ENCODE data around the gene DCAF17.

The DCAF17 gene

DNA sequence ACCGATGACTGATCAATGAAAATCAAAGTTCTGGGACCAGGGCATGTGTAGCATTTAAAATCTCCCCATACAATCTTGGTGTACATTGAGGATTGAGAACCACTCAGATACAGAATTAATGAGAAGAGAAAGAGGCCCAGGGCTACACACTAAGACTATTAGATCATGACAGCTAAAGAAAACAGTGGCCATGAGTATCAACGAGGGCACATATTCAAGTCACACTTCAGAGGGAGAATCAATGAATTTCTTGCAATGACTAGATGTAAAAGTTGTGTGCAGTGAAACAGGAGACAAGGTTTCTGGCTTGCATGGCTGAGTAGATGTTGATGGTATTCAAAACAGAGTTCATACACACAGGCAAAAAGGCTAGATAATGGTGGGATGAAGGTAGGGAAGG is 29.3 kb upstream of the DCAF17 start:
- no peak for DNase-seq
- TF ChIP-seq GATA1 (IDR thresholded peaks at IDR 0.05; ENCODE audit: low read depth, low read length) (no peak), POLR2A (IDR thresholded peaks at IDR 0.05; ENCODE audit: low read length) (no peak)

DNA sequence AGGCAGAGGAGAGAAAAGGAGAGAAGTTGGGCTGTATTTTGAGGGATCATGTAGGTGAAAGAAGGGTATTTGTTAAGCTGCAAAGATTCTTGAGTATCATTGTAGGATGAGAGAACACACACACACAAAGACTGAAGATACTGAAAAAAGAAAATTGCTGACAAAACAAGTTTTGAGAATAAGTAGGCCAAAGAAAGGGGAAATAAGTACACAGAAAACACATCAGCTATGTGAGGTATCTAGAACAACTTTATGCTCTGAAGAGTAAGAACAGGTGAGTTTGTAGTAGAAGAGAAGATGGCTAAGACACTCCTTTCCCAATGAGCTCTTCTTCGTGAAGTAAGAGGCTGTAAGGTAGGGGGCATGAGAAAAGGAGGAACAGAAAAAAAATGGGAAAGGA is 28.5 kb upstream of the DCAF17 start:
- TF ChIP-seq GATA1 (IDR thresholded peaks at IDR 0.05; ENCODE audit: low read depth, low read length) (no peak), POLR2A (IDR thresholded peaks at IDR 0.05; ENCODE audit: low read length) (no peak)
- no peak for DNase-seq

DNA sequence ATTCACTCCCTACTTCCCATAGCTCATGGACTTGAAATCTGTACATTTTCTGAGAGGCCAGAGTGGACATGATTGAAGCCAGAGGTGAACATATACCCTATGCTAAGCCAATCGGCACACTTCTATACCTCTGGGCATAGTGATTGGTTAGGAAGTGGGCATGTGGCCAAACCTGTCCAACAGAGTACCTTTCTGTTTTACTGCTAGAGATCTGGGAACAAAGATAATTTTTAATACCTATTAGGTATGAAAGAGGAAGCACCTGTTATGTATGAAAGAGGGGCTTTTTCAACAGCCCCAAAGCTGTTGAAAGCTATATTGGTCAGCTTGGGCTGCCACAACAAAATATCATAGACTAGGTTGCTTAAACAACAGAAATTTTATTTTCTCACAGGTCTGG is 28.0 kb upstream of the DCAF17 start:
- DNase-seq, result no peak
- TF ChIP-seq POLR2A (IDR thresholded peaks at IDR 0.05; ENCODE audit: low read length), result no peak
- no peak for TF ChIP-seq GATA1 (IDR thresholded peaks at IDR 0.05; ENCODE audit: low read depth, low read length)

DNA sequence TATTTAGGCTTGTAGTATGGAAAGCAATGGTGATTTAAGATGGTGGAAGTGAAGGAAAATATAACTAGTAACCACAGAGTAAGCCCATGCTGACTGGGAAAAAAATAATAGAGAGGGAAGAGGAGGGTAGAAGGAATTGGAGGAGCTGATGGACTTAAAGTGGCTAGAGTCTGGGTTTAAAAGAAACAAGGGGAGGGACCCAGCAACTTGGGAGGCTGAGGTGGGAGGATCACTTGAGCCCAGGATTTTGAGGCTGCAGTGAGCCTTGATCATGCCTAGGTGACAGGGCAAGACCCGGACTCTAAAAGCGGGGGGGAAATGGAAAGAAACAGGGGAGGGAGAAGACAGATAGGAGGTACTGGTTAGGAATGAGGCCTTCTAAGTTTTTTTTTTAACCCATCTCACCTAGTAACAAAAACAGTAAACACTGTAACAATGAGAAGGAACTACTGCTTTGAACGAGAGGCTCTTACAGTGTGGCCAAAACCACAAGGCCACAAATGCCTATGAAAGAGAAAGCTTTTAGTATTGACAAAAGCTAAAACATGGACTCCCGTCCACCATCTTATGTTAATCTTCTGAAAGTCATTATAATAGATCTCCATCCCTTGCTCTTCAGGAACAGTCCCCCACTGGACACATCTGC is 26.9 kb upstream of the DCAF17 start:
- DNase-seq, result no peak
- TF ChIP-seq POLR2A (IDR thresholded peaks at IDR 0.05; ENCODE audit: low read length) (no peak), GATA1 (IDR thresholded peaks at IDR 0.05; ENCODE audit: low read depth, low read length) (no peak)

DNA sequence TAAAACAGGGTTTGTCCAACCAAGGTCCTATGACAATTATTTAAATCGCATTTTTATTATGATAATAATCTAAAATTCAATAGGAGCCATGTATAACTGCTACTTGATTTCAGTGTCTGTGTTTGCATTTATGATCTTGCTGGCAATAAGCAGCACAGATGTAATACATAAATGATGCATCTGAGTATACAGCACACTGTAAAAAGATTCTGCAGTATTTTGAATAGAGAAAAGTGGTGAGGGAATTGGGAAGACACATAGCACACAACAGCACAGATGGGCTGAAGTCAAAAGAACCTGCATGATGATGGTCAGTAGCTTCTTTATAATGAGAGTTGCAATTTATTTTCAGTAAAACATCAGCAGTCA is 26.4 kb upstream of the DCAF17 start:
- TF ChIP-seq POLR2A (IDR thresholded peaks at IDR 0.05; ENCODE audit: low read length), result no peak
- TF ChIP-seq GATA1 (IDR thresholded peaks at IDR 0.05; ENCODE audit: low read depth, low read length), result no peak

DNA sequence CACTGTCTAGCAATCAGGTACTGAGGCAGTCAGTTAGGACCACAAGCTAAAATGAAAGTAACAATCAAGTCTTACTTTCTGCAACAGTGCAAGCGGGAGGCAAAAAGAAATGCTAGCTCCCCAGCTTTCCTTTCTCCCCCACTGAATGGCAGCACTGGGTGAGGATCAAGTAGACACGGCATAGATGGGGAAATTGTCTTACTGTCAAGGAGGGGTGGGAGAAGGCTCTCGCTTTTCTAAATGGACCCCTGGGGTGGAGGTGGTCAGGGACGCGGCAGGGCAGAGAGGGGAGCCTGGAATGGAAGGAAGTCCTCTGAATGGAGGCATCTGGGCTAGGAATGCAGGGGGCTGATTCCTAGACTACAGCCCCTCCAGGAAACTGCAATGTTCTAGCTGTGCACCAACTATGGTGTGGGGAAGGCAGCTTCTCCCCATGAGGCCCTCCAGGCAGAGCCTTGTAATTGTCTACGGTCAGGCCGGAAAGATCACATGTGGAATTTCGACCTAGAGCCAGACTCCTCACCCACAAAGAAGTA is 24.5 kb upstream of the DCAF17 start:
- no peak for TF ChIP-seq POLR2A (IDR thresholded peaks at IDR 0.05; ENCODE audit: low read length)
- TF ChIP-seq GATA1 (IDR thresholded peaks at IDR 0.05; ENCODE audit: low read depth, low read length), result no peak
- no peak for DNase-seq

More for the DNA sequence above, 26.4 kb upstream of the DCAF17 start:
- no peak for DNase-seq

DNA sequence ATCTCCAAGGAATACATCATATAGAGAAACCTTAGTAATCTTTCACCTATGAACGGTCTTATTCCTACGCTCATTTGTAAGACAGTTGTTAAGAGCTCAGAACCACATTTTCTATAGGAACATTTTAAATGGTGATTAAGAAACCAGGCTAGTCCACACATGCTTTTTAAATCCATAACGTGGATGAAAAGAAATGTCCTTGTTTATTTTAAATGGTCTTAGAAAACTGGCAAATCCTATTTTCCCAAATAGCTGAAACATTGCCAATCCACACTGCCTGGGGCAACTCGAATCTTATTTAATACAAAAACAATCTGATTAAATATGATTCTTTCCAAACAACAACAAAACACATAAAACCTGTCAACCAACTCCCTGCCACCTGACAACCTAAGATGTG is 23.9 kb upstream of the DCAF17 start:
- no peak for DNase-seq
- TF ChIP-seq GATA1 (IDR thresholded peaks at IDR 0.05; ENCODE audit: low read depth, low read length) (no peak), POLR2A (IDR thresholded peaks at IDR 0.05; ENCODE audit: low read length) (no peak)

DNA sequence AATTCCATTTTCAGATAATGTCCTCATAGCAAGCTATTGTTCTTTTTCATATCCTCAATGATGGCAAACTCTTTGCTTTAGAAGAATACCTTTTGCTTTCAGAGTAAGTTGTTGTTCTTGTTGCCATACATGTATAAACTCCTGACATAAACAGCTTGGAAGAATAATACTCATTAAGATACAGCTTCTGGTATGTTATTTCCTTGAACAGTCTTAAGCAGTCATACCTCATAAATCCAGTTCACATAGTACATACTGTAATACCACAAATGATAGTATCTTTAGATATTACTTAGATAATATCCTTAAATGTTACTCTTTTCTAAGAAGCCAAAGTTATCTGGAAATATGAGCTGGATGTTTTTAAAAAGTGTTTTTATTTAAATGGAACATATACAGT is 23.4 kb upstream of the DCAF17 start:
- TF ChIP-seq GATA1 (IDR thresholded peaks at IDR 0.05; ENCODE audit: low read depth, low read length) (no peak), POLR2A (IDR thresholded peaks at IDR 0.05; ENCODE audit: low read length) (no peak)
- no peak for DNase-seq

DNA sequence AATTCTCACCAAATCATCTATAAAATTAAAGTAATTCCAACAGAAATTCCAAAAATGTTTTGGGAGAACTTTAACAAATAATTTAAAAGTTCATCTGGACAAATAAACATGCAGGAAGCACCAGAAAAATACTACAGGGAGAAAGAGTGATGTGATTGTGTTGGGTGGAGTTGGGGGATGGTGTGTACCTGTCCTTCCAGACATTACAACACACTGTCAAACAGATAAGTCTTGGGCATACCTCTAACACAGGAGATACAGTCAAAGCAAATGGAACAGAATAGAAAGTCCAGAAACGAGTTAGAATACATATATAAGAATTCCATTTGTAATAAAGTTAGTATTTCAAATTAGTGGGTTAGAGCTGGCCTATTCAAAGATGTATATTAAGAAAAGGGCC is 22.8 kb upstream of the DCAF17 start:
- DNase-seq, result no peak
- TF ChIP-seq GATA1 (IDR thresholded peaks at IDR 0.05; ENCODE audit: low read depth, low read length) (no peak), POLR2A (IDR thresholded peaks at IDR 0.05; ENCODE audit: low read length) (no peak)

DNA sequence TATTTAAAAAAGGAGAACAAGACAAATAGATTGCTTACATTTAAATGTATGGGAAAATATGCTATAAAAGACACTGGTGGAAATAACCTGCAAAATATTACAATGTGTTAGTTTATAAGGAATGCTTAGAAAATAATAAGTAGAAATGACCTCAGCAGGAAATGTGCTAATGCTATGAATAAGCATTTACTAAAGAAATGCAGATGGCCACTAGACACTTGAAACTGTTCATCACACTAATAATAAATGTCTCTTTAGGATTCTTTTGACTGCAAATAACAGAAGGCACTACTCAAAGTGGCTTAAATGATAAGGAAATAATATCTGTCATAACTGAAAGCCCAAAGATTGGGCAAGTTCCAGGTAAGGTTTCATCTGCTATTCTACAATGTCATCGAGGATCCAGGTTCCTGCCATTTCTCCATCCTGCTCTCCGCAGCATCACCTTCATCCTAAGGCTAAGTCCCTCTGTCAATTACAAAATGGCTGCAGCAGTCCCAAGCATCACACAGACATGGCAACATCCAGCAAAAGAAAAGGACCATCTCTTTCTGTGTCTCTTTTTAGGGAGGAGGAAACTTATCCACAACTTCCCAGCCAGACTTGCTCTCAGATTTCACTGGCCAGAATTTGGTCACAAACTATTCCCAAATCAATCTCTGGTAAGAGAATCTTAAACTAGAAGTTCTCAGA is 22.1 kb upstream of the DCAF17 start:
- DNase-seq, result no peak

DNA sequence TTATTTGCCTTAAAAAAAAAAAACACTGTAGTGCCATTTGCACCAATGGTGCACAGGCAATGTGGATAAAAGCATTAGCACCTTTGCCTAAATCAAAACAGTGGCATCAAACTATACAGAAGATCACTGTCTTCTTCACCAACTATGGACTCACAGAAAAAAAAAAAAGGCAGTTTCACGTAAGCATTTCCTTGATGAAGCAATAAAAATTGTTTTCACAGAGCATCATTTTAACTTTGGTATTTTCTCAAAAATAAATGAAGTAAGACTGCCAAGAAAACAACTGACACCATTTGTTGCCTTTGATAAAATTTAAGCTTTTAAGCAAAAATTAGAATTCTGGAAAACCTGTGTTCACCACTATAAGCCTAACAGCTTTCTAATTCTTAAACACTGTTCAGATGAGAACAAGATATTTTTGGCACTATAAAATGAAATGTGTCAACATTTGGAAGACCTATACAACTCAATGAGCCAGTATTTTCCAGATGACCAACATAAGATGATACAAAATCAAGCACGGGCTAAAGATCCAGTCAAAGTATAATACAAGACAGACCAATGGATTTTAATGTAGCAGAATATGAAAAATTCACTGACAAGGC is 21.4 kb upstream of the DCAF17 start:
- no peak for DNase-seq
- TF ChIP-seq POLR2A (IDR thresholded peaks at IDR 0.05; ENCODE audit: low read length) (no peak), GATA1 (IDR thresholded peaks at IDR 0.05; ENCODE audit: low read depth, low read length) (no peak)

More for the DNA sequence above, 22.1 kb upstream of the DCAF17 start:
- TF ChIP-seq GATA1 (IDR thresholded peaks at IDR 0.05; ENCODE audit: low read depth, low read length), result no peak
- TF ChIP-seq POLR2A (IDR thresholded peaks at IDR 0.05; ENCODE audit: low read length), result no peak

DNA sequence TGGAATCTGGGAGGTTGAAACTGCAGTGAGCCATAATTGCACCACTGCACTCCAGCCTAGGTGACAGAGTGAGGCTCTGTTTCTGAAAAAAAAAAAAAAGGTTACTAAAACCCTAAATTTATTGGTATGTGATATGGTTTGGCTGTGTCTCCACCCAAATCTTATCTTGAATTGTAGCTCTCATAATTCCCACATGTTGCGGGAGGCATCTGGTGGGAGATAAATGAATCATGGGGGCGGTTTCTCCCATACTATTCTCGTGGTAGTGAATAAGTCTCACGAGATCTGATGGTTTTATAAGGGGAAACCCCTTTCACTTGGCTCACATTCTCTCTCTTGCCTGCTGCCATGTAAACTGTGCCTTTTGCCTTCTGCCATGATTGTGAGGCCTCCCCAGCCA is 19.4 kb upstream of the DCAF17 start:
- DNase-seq, result peak; percentile 62 to 85

DNA sequence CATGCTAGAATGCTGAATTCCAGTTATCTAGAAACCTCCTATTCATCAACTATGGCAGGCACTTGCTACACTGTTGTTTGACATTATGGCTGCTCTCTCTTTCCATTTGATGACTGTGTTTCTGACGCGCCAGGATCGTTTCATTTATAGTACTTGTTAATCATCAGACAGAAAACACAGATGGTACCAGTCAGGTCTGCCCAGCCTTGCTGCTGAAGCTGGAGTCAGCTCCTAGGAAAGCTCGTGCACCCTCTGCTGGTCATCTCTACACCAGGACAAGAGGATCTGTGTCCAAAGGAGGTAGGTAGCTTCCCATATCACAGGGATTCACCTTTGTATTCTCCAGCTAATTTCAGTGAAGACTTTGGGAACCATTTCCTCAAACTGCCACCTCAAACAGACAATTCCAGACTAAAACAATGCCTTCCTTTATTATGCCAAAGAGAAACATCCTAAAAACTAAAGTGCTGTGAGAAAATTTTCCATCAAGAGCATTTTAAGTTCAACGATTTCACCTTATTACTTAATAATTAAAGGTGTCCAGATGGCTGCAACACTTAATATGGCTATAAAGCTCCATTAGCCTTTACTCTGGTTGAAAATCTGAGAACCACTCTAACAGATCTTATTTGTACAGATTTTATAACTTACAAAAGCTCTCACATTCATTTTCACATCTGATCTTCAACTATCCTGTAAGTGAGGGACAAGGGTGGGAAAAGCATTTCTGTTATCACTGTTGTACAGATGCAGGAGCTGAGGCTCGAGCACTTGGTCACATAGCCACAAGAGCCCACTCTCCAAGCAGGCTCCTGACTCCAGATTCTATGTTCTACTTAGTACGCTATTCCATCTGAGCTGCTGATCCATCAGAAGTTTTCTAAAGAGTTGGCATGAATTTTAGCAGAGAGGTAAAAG is 17.8 kb upstream of the DCAF17 start:
- DNase-seq, result peak; percentile 86 to 88
- no peak for TF ChIP-seq POLR2A (IDR thresholded peaks at IDR 0.05; ENCODE audit: low read length)
- no peak for TF ChIP-seq GATA1 (IDR thresholded peaks at IDR 0.05; ENCODE audit: low read depth, low read length)

DNA sequence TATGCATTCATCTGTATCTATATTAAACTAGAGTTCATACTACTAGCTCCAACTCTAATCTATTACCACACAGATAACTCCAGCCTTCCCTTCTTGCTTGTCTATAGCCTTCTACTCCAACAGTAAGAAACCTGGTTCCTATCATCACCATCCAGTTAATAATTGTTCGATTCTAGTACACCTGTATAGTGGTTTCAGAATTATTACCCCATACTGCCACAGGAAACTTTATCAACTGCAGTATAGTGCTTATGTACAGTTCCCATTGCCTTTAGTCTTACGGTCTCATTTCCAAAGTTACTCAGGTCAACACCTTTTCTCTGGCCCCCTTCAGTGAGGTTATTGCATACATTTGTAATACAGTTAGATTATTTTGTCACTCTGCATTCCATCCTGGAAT is 14.7 kb upstream of the DCAF17 start:
- DNase-seq, result no peak
- TF ChIP-seq POLR2A (IDR thresholded peaks at IDR 0.05; ENCODE audit: low read length), result no peak
- TF ChIP-seq GATA1 (IDR thresholded peaks at IDR 0.05; ENCODE audit: low read depth, low read length), result no peak

Measured in erythroblast (primary cell).